KMS-11 (cell line): ENCODE data around the gene POP5.

Experiments
- H2AFZ ChIP-seq: fragments of 200-600 bp; sonication (generic); 2 replicates; pipeline ENCODE4 v1.6.1; 2016; ENCODE audit warnings: antibody characterized with exemption, mixed run types, low read depth
- H3K27ac ChIP-seq: fragments of 200-600 bp; sonication (generic); 2 replicates; pipeline ENCODE4 v1.6.1; 2016; ENCODE audit warnings: mild to moderate bottlenecking, mixed run types
- H3K27me3 ChIP-seq: fragments of 200-600 bp; sonication (generic); 2 replicates; pipeline ENCODE4 v1.6.1; 2017; ENCODE audit warnings: mild to moderate bottlenecking, low read depth, mixed run types, moderate library complexity; ENCODE audit not compliant: insufficient read depth
- H3K36me3 ChIP-seq: fragments of 200-600 bp; sonication (generic); 2 replicates; pipeline ENCODE4 v1.6.1; 2017; ENCODE audit warnings: mild to moderate bottlenecking, mixed run types; ENCODE audit not compliant: insufficient read depth
- H3K4me1 ChIP-seq: fragments of 200-600 bp; sonication (generic); 2 replicates; pipeline ENCODE4 v1.6.1; 2016; ENCODE audit warnings: mild to moderate bottlenecking, low read depth, mixed run types; ENCODE audit not compliant: poor library complexity, severe bottlenecking
- H3K4me2 ChIP-seq: fragments of 200-600 bp; sonication (generic); 2 replicates; pipeline ENCODE4 v1.7.0; 2016; ENCODE audit warnings: mild to moderate bottlenecking, mixed run types
- H3K4me3 ChIP-seq: fragments of 200-600 bp; sonication (generic); IDR thresholded peaks from 2 replicates; pipeline ENCODE4 v1.6.1; 2017; ENCODE audit warnings: low read depth, low read length, mixed read lengths; ENCODE audit not compliant: insufficient read depth
- H3K79me2 ChIP-seq: fragments of 200-600 bp; sonication (generic); 2 replicates; pipeline ENCODE4 v1.6.1; 2016; ENCODE audit warnings: low read depth, mixed run types; ENCODE audit not compliant: insufficient read depth
- H3K9ac ChIP-seq: fragments of 200-600 bp; sonication (generic); 2 replicates; pipeline ENCODE4 v1.6.1; 2016; ENCODE audit warnings: mild to moderate bottlenecking, mixed run types
- H4K20me1 ChIP-seq: fragments of 200-600 bp; sonication (generic); 2 replicates; pipeline ENCODE4 v1.6.1; 2016; ENCODE audit warnings: mild to moderate bottlenecking, mixed run types; ENCODE audit not compliant: insufficient read depth
- TF ChIP-seq, protein P1 (sequence below): fragments of 200-600 bp; sonication (generic); conservative IDR thresholded peaks from 2 replicates; pipeline ENCODE4 v1.6.1; 2017; ENCODE audit warnings: low read depth, mild to moderate bottlenecking, antibody characterized with exemption, low read length, moderate library complexity, mixed read lengths

The POP5 gene

DNA sequence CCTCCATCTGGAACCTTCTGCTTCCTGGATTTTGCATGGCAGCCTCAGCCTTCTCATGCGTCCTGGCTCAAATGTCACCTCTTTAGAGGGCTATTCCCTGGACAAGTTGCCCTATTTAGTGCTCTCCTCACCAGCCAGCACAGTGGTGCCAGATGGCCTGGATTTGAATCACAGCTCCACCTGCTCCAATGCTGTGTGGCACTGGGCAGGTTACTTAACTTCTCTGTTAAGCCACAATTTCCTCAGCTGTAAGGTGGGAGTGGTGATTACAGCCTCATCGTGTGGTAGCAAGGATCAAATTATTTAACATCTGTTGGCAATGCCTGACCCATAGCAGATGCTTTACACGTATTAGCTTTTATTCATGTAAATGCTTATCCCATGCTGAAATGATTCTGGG, 16.7 kb upstream of the POP5 start:
- no peaks in the 10 kb centered on the region for H3K4me1 ChIP-seq
- no peak overlapping the region for H3K4me2 ChIP-seq
- TF ChIP-seq, protein P1, sequence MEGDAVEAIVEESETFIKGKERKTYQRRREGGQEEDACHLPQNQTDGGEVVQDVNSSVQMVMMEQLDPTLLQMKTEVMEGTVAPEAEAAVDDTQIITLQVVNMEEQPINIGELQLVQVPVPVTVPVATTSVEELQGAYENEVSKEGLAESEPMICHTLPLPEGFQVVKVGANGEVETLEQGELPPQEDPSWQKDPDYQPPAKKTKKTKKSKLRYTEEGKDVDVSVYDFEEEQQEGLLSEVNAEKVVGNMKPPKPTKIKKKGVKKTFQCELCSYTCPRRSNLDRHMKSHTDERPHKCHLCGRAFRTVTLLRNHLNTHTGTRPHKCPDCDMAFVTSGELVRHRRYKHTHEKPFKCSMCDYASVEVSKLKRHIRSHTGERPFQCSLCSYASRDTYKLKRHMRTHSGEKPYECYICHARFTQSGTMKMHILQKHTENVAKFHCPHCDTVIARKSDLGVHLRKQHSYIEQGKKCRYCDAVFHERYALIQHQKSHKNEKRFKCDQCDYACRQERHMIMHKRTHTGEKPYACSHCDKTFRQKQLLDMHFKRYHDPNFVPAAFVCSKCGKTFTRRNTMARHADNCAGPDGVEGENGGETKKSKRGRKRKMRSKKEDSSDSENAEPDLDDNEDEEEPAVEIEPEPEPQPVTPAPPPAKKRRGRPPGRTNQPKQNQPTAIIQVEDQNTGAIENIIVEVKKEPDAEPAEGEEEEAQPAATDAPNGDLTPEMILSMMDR = no peak
- no peaks in the 10 kb centered on the region for H3K36me3 ChIP-seq
- H3K27ac ChIP-seq = no peak overlapping the region
- H3K9ac ChIP-seq = no peak overlapping the region
- no peak overlapping the region for H3K4me3 ChIP-seq
- H3K27me3 ChIP-seq = no peaks in the 10 kb centered on the region
- H2AFZ ChIP-seq = no peak overlapping the region
- no peaks in the 10 kb centered on the region for H3K79me2 ChIP-seq
- no peaks in the 10 kb centered on the region for H4K20me1 ChIP-seq

DNA sequence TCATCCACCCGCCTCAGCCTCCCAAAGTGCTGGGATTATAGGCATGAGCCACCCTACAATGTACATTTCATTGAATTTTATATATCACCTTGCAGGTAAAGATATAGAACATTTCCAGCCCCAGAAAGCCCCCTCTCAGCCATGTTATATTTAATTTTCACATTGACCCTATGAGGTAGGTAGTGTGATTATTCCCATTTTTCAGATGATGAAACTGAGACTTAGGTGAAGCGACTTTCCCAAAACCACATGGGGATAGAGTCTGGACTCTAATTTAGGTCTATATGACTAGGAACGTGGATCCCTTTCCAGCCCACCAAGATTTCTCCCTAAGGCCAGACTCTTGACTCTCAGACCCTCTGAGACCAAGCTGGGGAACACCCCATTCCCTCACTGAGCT, 15.7 kb upstream of the POP5 start:
- no peaks in the 10 kb centered on the region for H3K27me3 ChIP-seq

DNA sequence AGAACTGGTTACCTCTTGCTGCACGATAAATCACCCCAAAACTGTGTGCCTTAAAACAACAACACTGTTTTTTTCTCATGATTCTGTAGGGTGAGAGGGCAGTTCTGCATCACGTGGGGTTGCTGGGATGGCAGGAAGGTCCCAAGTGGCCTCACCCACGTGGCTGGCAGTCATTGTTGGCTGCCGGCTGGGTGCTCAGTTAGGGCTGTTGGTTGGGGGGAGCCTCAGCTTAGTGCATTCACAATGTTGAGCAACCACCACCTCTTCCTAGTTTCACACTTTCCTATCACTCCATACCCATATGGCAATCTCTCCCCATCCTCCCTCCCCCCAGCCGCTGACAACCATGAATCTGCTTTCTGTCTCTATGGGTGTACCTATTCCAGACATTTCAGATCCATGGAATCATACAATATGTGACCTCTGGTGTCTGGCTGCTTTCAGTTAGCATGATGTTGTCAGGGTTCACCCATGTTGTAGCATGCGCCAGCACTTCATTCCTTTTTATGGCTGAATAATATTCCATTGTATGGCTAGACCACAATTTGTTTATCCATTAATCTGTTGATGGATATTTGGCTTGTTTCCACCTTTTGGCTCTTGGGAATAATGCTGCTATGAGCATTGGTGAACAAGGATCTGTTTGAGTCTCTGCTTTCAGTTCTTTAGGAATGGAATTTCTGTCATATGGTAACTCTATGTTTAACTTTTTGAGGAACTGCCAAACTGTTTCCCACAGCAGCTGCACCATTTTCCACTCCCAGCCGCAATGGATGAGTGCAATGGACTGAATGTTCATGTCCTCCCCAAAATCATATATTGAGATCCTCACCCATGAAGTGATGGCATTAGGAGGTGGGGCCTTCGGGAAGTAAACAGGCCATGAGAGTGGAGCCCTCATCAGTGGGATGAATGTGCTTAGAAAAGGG, 11.2 kb upstream of the POP5 start:
- H3K4me2 ChIP-seq = no peak overlapping the region
- H3K27me3 ChIP-seq = no peaks in the 10 kb centered on the region
- H3K4me1 ChIP-seq = no peaks in the 10 kb centered on the region
- TF ChIP-seq, protein P1 = no peak
- no peaks in the 10 kb centered on the region for H3K36me3 ChIP-seq
- no peaks in the 10 kb centered on the region for H4K20me1 ChIP-seq
- no peak overlapping the region for H3K27ac ChIP-seq
- no peak overlapping the region for H3K9ac ChIP-seq
- no peak overlapping the region for H3K4me3 ChIP-seq
- no peaks in the 10 kb centered on the region for H3K79me2 ChIP-seq
- H2AFZ ChIP-seq = no peak overlapping the region

More for the DNA sequence above, 15.7 kb upstream of the POP5 start:
- H3K4me2 ChIP-seq = no peak overlapping the region
- TF ChIP-seq, protein P1 = no peak
- no peak overlapping the region for H3K9ac ChIP-seq
- no peaks in the 10 kb centered on the region for H3K79me2 ChIP-seq
- no peaks in the 10 kb centered on the region for H4K20me1 ChIP-seq
- H3K4me3 ChIP-seq = no peak overlapping the region
- no peaks in the 10 kb centered on the region for H3K36me3 ChIP-seq
- no peak overlapping the region for H2AFZ ChIP-seq
- H3K4me1 ChIP-seq = no peaks in the 10 kb centered on the region
- no peak overlapping the region for H3K27ac ChIP-seq

DNA sequence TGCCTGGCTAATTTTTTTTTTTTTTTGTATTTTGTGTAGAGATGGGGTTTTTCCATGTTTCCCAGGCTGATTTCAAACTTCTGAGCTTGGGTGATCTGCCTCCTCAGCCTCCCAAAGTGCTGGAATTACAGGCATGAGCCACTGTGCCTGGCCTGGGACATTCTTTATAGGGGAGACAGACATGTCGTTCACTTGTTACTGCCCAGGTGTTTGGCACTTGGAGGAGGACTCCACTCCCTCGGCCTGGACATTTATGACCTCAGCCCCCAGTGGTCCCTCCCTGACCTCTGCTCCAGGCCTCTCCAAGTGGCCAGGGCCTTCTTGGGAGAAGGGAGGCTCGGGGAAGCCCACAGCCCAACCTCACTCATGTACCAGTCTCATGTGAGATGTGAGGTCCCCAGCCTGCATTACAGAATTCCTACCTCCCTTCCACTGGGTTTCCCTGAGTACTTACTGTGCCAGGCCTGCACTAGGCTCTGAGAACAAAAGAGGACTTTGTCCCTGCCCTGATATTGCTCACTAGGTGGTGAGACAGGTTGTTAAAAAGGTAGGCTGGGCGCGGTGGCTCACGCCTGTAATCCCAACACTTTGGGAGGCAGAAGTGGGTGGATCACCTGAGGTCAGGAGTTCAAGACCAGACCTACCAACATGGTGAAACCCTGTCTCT, 9.7 kb upstream of the POP5 start:
- Histone ChIP-seq H2AFZ (no peak overlapping the region), H3K79me2 (no peaks in the 10 kb centered on the region), H4K20me1 (no peaks in the 10 kb centered on the region), H3K4me3 (no peak overlapping the region), H3K36me3 (no peaks in the 10 kb centered on the region), H3K4me1 (no peaks in the 10 kb centered on the region), H3K4me2 (no peak overlapping the region), H3K27me3 (no peaks in the 10 kb centered on the region), H3K27ac (no peak overlapping the region), H3K9ac (no peak overlapping the region)
- TF ChIP-seq, protein P1 = no peak
